NCI-H146 treated with DMSO at 0.1 percent for 48 hours (cell line): ENCODE measurements around the gene VSTM2L.
"Not testable (repeated sequence)": the region's sequence is repeated elsewhere in the genome, so short reads cannot be mapped to it uniquely, and the experiment has no call there.

ENCODE experiments used
- DNase-seq: peaks from one replicate; lab custom pipeline; 2025; ENCODE audit not compliant: unreplicated experiment; lab: John Stamatoyannopoulos, UW

Gene VSTM2L, protein sequence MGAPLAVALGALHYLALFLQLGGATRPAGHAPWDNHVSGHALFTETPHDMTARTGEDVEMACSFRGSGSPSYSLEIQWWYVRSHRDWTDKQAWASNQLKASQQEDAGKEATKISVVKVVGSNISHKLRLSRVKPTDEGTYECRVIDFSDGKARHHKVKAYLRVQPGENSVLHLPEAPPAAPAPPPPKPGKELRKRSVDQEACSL

DNA sequence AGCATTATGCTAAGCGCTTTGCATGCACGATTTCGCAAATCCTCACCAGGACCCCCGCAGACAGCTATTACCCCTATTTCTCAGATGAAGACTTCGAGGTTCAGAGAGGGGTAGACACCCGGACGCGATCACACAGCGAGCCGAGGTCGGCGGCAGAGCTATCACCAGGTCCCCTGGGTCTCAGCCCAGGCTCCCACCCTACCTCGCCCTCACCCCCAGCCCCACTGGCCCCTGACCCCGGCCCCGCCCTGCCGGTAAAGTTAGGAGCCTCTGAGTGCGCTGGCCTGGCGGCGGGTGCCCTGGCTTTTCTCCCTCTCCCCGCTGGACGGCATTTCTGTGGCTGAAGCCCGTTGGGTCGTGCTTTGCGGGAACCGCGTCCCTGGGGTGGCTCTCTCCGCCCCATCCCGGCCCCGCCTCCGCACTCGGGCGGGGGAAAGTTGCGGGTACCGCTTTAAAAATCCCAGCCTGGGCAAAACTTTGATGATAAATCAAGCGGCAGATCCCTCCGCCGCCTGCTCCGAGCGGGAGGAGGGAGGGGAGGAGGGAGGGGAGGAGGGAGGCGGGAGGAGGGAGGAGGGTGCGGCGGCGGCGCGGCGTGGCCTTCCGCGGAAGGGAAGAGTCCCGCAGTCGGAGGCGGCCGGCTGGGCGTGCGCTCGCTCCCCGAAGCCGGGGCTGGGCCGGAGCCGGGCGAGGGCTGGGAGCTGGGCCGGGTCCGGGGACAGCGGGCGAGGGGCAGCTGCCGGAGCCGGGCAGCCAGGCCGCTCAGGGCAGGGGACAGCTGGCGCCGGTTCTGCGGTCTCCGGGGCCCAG lies at the start of gene VSTM2L:
Gene VSTM2L (plus strand): TSS at position 624 of the 810 bp plus-strand sequence. CDS start 224 bp downstream, outside the sequence.
- peak; percentile 21 for DNase-seq

DNA sequence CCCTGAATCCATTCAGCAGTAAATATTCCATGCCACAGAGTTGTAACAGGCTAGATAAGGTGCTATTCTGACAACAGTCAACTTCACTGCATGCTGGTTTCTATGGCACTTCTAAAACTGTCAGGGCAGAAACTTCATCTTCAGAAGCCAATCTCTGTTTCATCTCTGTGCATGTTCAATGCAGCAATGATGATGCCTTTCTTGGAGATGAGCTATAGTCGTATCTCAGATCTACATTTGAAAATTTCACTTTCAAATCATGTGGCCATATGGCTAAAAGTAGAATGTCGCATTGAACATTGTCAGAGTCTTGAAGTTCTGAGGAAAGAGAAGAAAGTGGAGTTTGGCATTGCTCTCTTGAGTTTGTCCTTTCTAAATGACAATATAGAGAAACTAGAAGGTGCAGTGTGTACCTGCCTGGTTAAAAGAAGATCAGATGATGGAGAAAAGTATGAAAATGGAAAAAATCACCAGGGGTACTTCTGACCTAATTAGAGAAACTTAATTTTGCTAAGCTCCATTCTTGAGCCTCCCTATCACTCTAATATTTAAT lies 49.0 kb upstream of the VSTM2L start:
- DNase-seq: no peak

DNA sequence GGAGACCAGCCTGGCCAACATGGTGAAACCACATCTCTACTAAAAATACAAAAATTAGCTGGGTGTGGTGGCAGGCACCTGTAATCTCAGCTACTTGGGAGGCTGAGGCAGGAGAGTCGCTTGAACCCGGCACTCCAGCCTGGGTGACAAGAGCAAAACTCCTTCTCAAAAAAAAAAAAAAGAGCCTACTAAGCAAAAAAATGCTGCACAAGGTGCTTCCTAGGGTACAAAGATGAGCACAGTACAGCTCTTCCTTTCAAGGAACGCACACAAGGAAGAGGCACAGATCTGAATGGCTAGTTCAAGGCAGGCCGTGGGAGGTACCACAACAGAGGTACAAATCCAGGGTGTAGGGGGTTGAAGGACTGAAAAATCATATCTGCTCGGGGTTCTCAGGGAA lies 46.9 kb upstream of the VSTM2L start:
- not testable (repeated sequence) for DNase-seq

DNA sequence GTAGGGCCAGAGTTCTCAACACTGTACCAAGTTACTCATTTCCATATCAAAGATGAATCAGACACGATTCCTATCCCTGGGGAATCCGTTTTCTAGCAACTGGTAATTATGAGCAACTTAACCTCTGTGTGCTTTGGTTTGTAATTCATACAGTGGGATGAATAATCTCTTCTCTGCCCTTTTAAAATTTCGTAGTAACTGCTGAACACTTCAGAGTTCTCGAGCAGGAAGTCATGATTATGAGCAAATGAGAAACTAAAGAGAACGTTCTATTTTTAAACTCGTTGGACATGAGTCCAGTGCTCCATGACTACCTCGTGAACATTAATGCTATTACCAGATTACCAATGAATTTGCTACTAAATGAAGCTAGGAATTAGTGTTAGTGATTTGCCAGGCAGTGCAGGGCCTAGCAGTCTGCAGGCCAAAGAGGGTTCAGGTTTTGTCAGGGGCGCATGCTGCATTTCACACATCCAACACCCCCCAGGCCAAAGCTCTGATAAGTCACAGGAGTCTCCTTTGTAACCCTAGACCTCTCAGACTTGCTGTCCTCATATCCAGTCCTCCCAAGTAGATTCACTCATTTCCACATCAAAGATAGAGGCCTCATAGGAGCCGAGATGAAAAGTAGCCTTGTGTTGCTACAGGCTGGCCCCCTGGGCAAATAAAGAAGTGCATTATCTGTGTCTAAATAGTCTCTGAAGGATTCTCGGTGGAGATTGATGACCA lies 45.8 kb upstream of the VSTM2L start:
- DNase-seq: no peak

DNA sequence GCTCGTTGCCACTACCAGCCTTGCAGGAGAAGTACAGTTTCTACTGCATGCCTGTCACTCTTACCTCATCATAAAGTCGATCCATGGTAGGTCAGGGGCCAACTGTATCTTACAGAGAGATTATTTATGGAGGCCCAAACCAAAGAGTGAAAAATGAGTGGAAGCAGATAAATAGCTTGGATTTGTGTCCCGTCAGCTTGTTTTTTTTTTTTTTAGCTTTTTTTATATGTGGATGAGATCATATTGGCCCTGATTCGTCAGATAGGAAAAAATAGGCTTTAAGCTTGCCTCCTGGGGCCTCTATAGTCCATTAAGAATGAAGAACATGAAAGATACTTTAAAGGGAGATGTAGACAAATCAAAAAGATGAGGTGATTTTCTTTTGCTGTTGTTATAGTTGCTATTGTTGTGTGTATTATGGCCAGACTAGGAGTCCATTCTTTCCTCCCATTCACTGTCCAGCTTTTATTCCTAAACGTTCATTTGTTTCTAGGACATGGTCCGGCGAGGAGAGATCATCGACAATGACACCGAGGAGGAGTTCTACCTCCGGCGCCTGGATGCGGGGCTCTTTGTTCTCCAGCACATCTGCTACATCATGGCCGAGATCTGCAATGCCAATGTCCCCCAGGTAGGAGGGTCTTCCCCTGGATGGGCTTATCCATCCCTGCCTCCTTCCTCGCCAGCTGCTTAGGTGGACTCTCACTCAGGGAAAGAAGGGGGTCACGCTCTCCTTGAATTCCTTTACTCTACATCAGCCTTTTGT lies 43.3 kb upstream of the VSTM2L start:
- no peak for DNase-seq

DNA sequence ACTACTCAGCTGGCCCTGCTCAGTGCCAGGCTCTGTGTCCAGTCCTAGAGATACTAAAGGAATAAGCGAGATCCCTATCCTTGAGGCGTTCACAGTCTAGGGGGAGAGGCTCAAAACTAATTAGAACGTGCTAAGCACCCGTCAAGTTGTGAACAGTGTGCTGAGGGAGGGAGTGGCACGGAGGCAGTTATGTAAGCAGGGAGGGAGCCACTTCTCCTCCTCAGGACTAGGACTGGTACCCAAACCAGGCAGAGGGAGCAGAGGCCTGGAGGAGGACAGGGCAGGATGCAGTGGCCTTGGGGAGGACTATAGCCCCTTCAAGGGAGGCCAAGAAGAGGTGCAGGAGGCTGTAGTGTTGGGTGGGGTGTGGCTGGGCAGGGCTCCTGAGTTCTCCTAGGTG lies 39.6 kb upstream of the VSTM2L start:
- no peak for DNase-seq

DNA sequence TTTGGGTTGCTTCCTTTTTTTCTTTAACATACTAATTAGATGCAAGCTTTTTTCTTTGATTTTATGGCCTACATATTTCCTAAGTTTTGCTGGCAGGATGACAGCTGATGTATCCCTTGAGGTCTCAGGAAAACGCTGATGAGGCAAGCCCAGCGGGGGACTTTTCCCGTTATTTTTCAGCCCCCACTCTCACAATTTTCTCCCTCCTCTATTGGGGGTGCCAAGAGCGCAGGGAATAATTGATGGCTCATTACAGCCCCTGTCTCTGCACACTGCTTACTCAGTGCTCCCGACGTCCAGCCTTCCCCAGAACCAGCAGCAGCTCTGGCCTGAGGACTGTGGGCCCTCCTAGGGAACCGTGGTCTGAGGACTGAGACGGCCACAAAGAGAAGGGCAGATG lies 38.6 kb upstream of the VSTM2L start:
- DNase-seq: no peak

DNA sequence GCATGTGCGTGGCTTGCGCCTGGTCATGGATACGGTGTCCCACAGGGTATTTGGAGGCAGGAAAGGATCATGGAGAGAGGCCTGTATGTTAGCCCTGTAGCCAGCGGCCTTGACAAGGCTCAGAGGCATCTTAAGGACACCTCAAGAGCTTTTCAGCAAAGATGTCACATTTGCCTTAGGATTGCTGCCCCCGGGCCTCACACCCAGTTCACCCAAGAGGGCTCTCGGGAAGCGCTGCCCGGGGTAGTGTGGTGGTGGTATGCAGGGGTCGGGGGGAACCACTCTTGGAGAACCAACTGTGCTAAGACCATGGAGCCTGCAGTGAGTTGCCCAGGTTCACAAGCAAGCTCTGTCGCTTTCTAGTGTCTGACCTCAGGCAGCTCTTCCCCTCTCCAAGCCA lies 36.9 kb upstream of the VSTM2L start:
- no peak for DNase-seq

DNA sequence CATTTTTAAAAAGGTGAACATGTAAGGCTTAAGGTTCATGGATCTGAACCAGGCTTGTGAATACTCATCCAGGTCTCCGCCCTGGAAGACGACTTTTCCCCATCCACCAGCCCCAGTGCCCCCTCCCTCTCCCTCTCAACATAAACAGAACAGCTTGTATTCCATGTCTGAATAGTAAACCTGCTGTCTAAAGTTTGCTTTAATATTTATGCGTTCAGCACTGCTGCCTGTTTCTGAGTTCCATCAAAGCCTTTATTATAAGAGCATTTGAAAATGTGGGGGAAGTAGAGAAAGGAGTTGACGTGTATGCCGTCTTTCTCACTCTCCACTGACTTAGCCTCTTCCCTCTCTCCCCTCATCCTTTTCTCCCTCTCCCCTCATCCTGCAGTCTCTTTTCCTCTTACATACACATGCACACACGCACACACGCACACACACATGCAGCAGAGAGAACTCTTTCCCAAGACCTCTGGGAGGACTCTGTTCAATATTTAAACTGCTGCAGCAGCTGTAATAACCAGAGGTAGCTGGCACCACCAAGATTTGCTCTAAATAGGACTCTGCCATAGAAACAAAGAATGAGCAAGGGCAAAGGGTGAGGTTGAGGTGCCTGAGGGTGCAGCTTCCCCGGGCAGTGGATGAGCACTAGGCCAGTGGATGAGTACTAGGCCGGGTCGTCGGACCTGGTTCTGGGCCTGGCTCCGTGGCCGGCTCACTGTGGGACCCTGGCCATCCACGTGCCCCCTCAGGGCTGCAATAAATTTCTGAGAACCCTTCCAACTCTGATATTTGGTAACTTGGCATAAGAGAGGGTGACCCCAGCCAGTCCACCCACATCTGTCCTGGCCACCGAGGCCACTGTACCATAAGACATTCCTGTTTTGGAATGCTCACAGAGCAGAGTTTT lies 35.4 kb upstream of the VSTM2L start:
- no peak for DNase-seq

DNA sequence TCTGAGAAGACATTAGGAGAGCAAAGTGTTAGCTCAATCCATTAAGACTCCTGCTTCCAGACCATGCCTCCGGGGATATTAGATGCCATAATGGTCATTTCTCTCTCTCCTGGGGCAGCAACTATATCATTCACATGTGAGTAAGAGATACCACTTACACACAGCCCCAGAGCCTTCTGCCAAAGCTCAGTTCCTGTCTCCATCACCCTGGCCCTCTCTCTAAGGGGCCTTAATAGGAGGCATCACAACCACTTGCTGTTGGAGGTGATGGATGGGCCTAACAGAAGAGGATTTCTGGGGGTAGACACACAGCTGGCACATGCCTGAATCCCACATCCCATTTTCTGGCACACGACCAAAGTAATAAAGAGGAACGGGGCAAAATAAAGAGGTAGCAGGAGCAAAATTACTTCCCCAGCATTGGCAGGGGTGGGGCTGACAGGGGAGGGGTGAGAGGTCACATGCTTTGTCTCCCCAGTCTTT lies 34.0 kb upstream of the VSTM2L start:
- DNase-seq: no peak

DNA sequence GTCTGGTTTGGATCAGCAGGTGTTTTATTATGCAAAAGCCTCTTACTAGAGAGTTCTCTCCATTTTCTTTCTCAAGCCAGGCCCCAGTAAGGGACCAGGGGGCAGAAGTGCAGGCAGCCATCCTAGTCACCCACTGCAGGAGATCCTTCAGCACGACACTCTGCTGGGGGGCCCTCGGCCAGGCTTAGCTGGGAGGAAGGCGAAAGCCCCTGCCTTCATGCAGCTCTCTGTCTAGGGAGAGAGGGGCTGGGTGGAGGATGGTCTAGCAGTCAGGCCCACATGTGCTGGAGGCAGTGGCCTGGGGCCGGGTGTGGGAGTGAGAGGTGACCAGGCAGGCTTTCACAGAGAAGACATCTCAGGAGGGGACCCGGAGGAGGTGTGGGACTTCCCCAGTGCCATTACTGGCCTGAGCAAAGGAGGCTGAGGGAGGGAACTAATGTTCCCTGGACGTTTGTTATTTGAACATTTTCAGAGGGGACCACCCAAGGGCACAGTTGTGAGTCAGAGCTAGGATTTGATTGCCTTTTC lies 33.5 kb upstream of the VSTM2L start:
- no peak for DNase-seq

DNA sequence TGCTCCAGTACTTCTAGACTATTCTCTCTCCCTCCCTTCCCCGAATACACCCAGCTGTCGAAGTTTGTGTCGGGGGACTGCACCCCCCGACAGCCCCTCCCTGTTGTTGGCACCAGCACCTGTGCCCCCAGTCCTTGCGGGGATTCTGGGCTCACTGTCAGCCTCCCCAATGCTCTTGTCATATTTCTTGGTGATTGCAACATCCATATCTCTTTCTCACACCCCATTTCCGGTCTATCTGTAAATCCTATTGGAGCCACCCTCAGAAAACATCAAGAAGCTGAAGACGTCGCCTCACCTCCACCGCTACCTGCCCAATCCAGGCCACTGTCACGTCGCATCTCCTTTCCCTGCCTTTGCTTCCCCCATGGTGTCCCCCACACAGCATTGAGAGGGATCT lies 32.6 kb upstream of the VSTM2L start:
- DNase-seq: no peak

DNA sequence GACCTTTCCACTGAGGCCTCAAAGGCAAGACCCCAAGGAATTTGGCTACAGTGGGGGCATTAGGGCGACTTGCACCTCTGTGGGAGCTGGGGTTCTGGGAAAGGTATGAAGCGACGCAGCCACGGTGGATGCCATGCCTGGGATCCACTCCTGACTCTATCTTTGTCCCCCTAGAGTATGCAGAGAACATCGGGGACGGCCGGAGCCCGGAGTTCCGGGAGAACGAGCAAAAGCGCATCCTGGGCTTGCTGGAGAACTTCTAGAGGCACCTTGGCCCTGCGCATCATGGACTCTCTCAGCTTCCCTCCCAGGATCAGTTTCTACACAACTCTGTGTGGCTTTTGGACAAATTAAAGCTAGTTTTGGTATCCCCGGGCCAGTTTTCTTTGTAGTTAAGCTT lies 31.2 kb upstream of the VSTM2L start:
- no peak for DNase-seq

DNA sequence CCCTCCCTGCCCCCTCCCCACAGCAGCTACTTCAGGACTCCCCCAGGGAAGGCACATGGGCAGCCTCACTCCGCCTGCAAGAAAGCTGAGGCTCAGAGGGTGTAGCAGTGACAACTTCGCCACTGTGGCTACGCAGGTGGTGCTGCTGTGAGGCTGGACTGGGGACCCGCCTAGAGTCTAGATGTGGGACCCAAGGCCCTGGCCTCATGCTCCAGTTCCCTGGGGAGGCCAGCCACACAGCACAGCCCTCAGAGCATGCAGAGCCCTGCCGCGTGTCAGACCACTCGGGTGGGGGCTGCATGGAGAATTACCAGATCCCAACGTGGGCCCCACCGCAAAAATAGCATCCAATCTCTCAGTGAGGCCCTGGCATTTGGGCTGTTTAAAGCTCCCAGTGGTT lies 30.8 kb upstream of the VSTM2L start:
- DNase-seq: no peak

DNA sequence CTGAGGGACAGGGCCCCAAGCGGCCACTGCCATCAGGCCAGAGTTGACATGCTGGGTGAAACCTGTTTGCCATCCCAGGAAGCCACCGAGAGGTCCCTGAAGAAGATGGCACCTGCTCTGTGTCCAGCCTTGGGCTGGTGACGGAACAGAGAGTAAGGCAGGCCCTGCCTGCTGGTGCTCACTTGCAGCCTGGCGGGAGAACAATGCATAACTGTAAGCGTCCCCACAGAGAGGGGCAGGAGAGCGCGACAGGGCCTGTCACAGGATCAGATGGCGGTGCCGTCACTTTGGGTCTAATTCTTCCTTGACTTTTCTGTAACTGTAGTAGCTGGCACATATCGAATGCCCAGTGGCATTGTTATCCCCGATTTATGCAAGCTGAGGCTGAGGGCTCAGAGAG lies 29.0 kb upstream of the VSTM2L start:
- no peak for DNase-seq

DNA sequence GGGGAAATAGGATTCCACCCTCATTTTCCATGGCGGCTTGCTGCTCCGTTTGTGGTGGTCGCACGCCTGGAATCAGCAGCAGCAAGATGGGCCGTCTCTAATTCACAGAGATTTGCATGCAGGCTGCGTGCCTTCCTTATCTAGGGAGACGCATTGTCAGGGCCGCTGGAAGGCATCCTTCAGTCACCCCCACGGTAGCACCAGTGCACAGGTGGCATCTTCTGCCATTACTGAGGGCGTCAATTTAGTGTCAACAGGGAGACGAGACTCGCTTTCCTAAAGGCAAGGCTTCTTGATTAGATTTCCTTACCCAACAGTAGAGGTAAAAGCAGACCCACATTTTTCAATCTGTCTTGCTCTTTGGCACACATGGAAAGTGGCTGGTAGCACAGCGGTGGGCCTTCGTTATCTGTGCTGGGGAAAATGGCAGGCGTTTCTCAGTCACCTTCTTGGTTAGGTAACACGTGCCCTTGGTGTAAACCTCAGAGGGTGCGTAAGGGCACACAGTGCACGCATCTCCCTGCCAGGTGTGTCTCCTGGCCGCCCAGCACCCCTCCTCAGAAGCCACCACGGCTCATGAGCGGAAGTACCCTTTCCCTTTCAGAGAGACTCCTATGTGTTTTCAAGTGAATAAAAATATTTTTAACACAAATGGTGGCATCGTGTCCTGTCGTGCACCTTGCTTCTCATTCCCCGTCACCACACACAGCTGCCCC lies 27.3 kb upstream of the VSTM2L start:
- DNase-seq: no peak

DNA sequence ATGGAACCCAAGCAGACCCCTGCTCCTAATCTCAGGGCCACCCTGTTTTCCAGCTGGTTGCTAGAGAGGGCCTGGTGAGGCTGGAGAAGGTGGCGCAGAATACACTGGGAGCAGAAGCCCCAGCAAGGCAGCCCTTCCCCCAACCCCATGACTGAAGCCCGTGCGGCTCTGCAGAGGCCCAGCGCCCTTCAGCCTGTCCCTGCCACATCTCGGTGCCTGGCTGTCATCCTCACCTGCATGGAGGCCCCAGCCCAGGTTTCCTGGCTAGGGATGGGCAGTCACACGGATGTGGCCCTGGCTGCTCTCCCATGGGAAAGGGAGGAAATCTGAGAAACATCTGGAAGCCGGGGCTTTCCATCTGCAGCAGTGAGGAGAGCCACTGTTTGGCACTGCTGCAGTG lies 26.1 kb upstream of the VSTM2L start:
- DNase-seq: no peak

DNA sequence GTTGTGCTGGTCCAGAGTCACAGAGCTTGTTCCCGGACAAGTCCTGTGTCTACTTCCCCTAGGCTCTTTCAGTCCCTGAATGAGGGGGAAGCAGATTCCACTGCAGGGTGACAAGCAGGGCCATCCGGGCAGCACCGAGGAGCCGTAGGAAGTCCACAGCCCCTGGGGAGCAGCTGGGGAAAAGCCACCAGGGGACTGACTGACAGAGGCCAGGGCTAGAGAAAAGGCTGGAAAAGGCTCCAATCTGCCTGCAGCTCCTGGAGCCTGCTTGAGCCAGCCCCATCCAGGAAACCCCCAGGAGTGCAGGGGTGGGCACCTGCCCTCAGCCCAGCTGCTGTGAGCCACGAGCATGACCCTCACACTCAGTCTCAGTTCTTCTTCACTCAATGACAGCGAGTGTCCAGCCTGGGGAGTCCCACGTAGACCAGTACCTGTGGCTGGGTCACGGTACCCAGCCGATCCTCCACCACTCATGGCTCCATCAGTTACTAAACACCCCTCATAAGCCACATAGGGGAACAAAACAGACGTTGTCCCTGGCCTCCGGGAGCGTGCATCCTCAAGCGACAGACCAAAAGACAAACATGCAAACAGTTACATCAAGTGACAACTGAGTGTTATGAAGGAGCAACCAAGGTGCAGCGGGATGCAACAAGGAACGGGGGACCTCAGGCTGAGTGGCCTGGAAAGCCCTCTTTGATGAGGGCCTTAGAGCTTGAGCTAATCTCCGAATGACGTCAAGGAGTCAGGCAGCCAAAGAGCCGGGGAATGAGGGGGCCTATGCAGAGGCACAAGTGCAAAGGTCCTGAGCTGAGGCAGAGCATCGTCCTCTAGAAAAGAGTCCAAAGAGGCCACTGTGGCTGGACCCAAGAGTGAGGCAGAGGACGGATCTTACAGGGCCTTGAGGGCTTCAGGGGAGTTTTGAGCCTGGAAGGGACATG lies 24.8 kb upstream of the VSTM2L start:
- DNase-seq: no peak
